GM23338 (cell line): ENCODE measurements around the gene DNAJC4. TPM values are rescaled to one million over a fixed set of nuclear protein-coding genes. Genes with fewer than 3 reads are reported as not detected.
A peak's percentile ranks its signal among the peaks of the same experiment; 100 is the strongest.

ENCODE experiments used
- ATAC-seq: fragments of 200-7000 bp; cut with Tn5 transposase; 3 replicates; pipeline ENCODE4 v1.9.1; 2020
- DNase-seq: peaks from one replicate; pipeline ENCODE4 v3.0.0-alpha.2; 2015; ENCODE audit warnings: low spot score
- H2AFZ ChIP-seq: fragments of 200-600 bp; sonication (generic); 2 replicates; pipeline ENCODE4 v1.8.0; 2016; ENCODE audit warnings: antibody characterized with exemption, mild to moderate bottlenecking, moderate library complexity
- H3F3A ChIP-seq: fragments of 200-600 bp; sonication (generic); replicated peaks from 2 replicates; pipeline ENCODE4 v1.8.0; 2017; ENCODE audit warnings: antibody characterized with exemption, mixed run types, low read depth
- H3K27ac ChIP-seq: fragments of 200-600 bp; sonication (generic); 2 replicates; pipeline ENCODE4 v1.6.1; 2016; ENCODE audit warnings: low read depth
- H3K27me3 ChIP-seq: fragments of 200-600 bp; sonication (generic); 2 replicates; pipeline ENCODE4 v1.8.0; 2016; ENCODE audit warnings: mild to moderate bottlenecking, mixed run types, moderate library complexity; ENCODE audit not compliant: insufficient read depth
- H3K36me3 ChIP-seq: fragments of 200-600 bp; sonication (generic); 2 replicates; pipeline ENCODE4 v1.8.0; 2016; ENCODE audit warnings: mild to moderate bottlenecking; ENCODE audit not compliant: insufficient read depth
- H3K4me1 ChIP-seq: fragments of 200-600 bp; sonication (generic); 2 replicates; pipeline ENCODE4 v1.8.0; 2016; ENCODE audit warnings: mild to moderate bottlenecking, moderate library complexity; ENCODE audit not compliant: insufficient read depth
- H3K4me2 ChIP-seq: fragments of 200-600 bp; sonication (generic); 2 replicates; pipeline ENCODE4 v1.7.1; 2017; ENCODE audit warnings: mixed run types
- H3K4me3 ChIP-seq: fragments of 200-600 bp; sonication (generic); 2 replicates; pipeline ENCODE4 v1.6.1; 2016; ENCODE audit warnings: mixed run types
- H3K79me2 ChIP-seq: fragments of 200-600 bp; sonication (generic); replicated peaks from 2 replicates; pipeline ENCODE4 v1.8.0; 2017; ENCODE audit warnings: mild to moderate bottlenecking; ENCODE audit not compliant: insufficient read depth
- H3K9me2 ChIP-seq: fragments of 200-600 bp; sonication (generic); 2 replicates; pipeline ENCODE4 v1.8.0; 2017; ENCODE audit not compliant: insufficient read depth
- H4K20me1 ChIP-seq: fragments of 200-600 bp; sonication (generic); replicated peaks from 2 replicates; pipeline ENCODE4 v1.8.0; 2017; ENCODE audit warnings: mild to moderate bottlenecking; ENCODE audit not compliant: insufficient read depth
- H3K27ac Mint-ChIP-seq: 2 replicates; pipeline ENCODE4 v1.8.0; 2020; ENCODE audit warnings: inconsistent platforms, mild to moderate bottlenecking, moderate library complexity, mixed read lengths
- H3K27me3 Mint-ChIP-seq: 3 replicates; pipeline ENCODE4 v1.8.0; 2022; ENCODE audit warnings: low read depth, mild to moderate bottlenecking, moderate library complexity, mixed read lengths, inconsistent platforms; ENCODE audit not compliant: insufficient read depth, poor library complexity
- H3K36me3 Mint-ChIP-seq: 3 replicates; pipeline ENCODE4 v1.8.0; 2021; ENCODE audit warnings: low read depth, mild to moderate bottlenecking, inconsistent platforms, moderate library complexity, mixed read lengths
- H3K4me1 Mint-ChIP-seq: 3 replicates; pipeline ENCODE4 v1.8.0; 2020; ENCODE audit warnings: mild to moderate bottlenecking, inconsistent platforms, mixed read lengths
- H3K4me3 Mint-ChIP-seq: 3 replicates; pipeline ENCODE4 v1.8.0; 2021; ENCODE audit warnings: moderate library complexity, mild to moderate bottlenecking, inconsistent platforms, mixed read lengths
- H3K9me3 Mint-ChIP-seq: 3 replicates; pipeline ENCODE4 v1.8.0; 2020; ENCODE audit warnings: moderate library complexity, mild to moderate bottlenecking, inconsistent platforms, mixed read lengths
- CREB1 ChIP-seq: fragments of 250-450 bp; sonication (Bioruptor Pico); IDR thresholded peaks from 2 replicates; pipeline ENCODE4 v1.5.0; 2020; ENCODE audit warnings: low read depth, mild to moderate bottlenecking, moderate library complexity
- CTCF ChIP-seq, 2 experiments: fragments of 200-600 bp in 1 of 2; sonication (generic) in 1 of 2; conservative IDR thresholded peaks; 2 replicates each; pipeline versions ENCODE4 v1.5.1 to v1.6.1; 2016 to 2017; ENCODE audit warnings: antibody characterized with exemption in 2 of 2, low read depth in 2 of 2, mild to moderate bottlenecking in 2 of 2, moderate library complexity in 1 of 2
- ETS1 ChIP-seq: IDR thresholded peaks from 2 replicates; pipeline ENCODE4 v1.6.1; 2016; ENCODE audit warnings: antibody characterized with exemption
- EZH2 ChIP-seq: fragments of 200-600 bp; sonication (generic); IDR thresholded peaks from one replicate; pipeline ENCODE4 v1.8.0; 2017; ENCODE audit warnings: antibody characterized with exemption, mild to moderate bottlenecking, low read depth; ENCODE audit not compliant: unreplicated experiment
- EZH2phosphoT487 ChIP-seq: fragments of 200-600 bp; sonication (generic); IDR thresholded peaks from one replicate; pipeline ENCODE4 v1.8.1; 2018; ENCODE audit warnings: antibody characterized with exemption; ENCODE audit not compliant: unreplicated experiment
- JUNB ChIP-seq: IDR thresholded peaks from one replicate; pipeline ENCODE4 v1.6.1; 2016; ENCODE audit warnings: antibody characterized with exemption; ENCODE audit not compliant: unreplicated experiment
- NANOG ChIP-seq: IDR thresholded peaks from 2 replicates; pipeline ENCODE4 v1.6.1; 2016; ENCODE audit warnings: antibody characterized with exemption, borderline replicate concordance
- POLR2AphosphoS5 ChIP-seq: IDR thresholded peaks from 2 replicates; pipeline ENCODE4 v1.6.1; 2016; ENCODE audit warnings: antibody characterized with exemption, low read depth
- REST ChIP-seq: IDR thresholded peaks from one replicate; pipeline ENCODE4 v1.6.1; 2018; ENCODE audit warnings: antibody characterized with exemption; ENCODE audit not compliant: unreplicated experiment
- STAT1 ChIP-seq: IDR thresholded peaks from one replicate; pipeline ENCODE4 v1.6.1; 2016; ENCODE audit warnings: antibody characterized with exemption; ENCODE audit not compliant: unreplicated experiment
- ZNF114 ChIP-seq: fragments of 250-450 bp; sonication (Bioruptor Pico); IDR thresholded peaks from 2 replicates; pipeline ENCODE4 v1.5.0; 2020; ENCODE audit warnings: mild to moderate bottlenecking, moderate library complexity
- ZNF331 ChIP-seq: fragments of 250-450 bp; sonication (Bioruptor Pico); IDR thresholded peaks from 2 replicates; pipeline ENCODE4 v1.5.0; 2020; ENCODE audit warnings: low read depth, mild to moderate bottlenecking, moderate library complexity
- ZNF462 ChIP-seq: fragments of 250-450 bp; sonication (Bioruptor Pico); IDR thresholded peaks from 2 replicates; pipeline ENCODE4 v1.5.0; 2020; ENCODE audit warnings: mild to moderate bottlenecking, moderate library complexity
- polyA plus RNA-seq: library from polyadenylated mRNA; unstranded; fragments of >200 nt; fragmentation: Nextera tagmentation; extraction: Ambion mirVana; gene quantifications from 2 replicates; pipeline ENCODE4 v1.2.1, GENCODE V29; 2016
- total RNA-seq: library from RNA; depleted of rRNA; stranded (reverse); fragments of >200 nt; shearing (Covaris generic); gene quantifications from 2 replicates; pipeline ENCODE4 v1.2.3, GENCODE V29; 2014

DNAJC4 gene
- total and polyA plus RNA-seq, 2 experiments from 2014 or later = 10.5 to 34.4 TPM

- H4K20me1 ChIP-seq = no peaks in the 10 kb centered on the region; the same call in 1 of the 2 replicates
- Mint-ChIP-seq H3K9me3 (no peaks in the 10 kb centered on the region), H3K4me3 (peak overlapping the region; percentile 87), H3K4me1 (peaks cover 45% of the 10 kb centered on the region), H3K36me3 (peaks cover 17% of the 10 kb centered on the region), H3K27ac (peak overlapping the region; percentile 88), H3K27me3 (peaks cover 40% of the 10 kb centered on the region)
- H3K36me3 ChIP-seq = no peaks in the 10 kb centered on the region
- peaks cover 26% of the 10 kb centered on the region for H3K79me2 ChIP-seq
- peak overlapping the region; percentile 99 for H3K4me3 ChIP-seq
- TF ChIP-seq REST (no peak), POLR2AphosphoS5 (no peak; the same call in 1 of the 2 replicates), ZNF462 (CRISPR knock-in tag) (no peak), STAT1 (no peak), ZNF114 (no peak), NANOG (no peak), EZH2phosphoT487 (no peak), JUNB (no peak), CTCF (conservative IDR thresholded peaks at IDR 0.05; ENCODE audit: low read depth in 2 of 2) (no peak), ETS1 (no peak), EZH2 (no peak), ZNF331 (CRISPR knock-in tag) (no peak), CREB1 (CRISPR knock-in tag) (no peak)
- H3K4me2 ChIP-seq = peak overlapping the region; percentile 93
- H3F3A ChIP-seq = peaks cover 49% of the 10 kb centered on the region
- ATAC-seq (no peak), DNase-seq (no peak)
- no peak overlapping the region for H3K27ac ChIP-seq
- H3K27me3 ChIP-seq = no peaks in the 10 kb centered on the region
- peaks cover 40% of the 10 kb centered on the region for H3K4me1 ChIP-seq
- H2AFZ ChIP-seq = no peak overlapping the region
- H3K9me2 ChIP-seq = no peaks in the 10 kb centered on the region
These were observed 15.1 kb downstream of the DNAJC4 start for GRCh38 chr11:64245401-64245796.
